GM19395 (cell line): ENCODE data around the gene SLC25A6.
"Not testable (repeated sequence)": the region's sequence is repeated elsewhere in the genome, so short reads cannot be mapped to it uniquely, and the experiment has no call there.

Experiments
- ATAC-seq: cut with Tn5 transposase; IDR thresholded peaks from one replicate; pipeline ENCODE4 v1.9.1; 2021; ENCODE audit warnings: mild to moderate bottlenecking, moderate library complexity; ENCODE audit not compliant: unreplicated experiment

SLC25A6 gene

DNA sequence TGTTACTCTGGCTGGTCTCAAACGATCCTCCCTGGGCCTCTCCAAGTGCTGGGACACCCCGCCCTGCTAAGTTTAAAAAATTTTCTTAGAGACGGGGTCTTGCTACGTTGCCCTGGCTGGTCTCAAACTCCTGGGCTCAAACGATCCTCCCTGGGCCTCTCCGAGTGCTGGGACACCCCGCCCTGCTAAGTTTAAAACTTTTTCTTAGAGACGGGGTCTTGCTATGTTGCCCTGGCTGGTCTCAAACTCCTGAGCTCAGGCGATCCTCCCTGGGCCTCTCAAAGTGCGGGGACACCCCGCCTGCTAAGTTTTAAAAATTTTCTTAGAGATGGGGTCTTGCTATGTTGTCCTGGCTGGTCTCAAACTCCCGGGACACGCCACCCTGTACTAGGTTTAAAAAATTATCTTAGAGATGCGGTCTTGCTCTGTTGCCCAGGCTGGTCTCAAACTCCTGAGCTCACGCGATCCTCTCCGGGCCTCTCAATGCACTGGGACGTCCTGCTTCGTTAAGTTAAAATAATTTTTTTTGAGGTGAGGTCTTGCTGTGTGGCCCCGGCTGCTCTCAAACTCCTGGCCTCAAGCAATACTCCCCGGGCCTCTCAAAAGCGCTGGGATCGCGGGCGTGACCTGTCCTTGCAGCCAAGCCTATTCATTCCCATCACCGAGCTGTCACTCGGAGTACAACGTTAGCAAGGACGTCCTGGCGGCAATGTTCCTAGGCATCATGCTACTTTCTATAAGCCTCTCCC lies 1.1 kb downstream of the SLC25A6 start:
- ATAC-seq = no peak

GRCh38 chrX:1389993-1390285 lies 2.0 kb downstream of the SLC25A6 start:
- ATAC-seq = no peak

DNA sequence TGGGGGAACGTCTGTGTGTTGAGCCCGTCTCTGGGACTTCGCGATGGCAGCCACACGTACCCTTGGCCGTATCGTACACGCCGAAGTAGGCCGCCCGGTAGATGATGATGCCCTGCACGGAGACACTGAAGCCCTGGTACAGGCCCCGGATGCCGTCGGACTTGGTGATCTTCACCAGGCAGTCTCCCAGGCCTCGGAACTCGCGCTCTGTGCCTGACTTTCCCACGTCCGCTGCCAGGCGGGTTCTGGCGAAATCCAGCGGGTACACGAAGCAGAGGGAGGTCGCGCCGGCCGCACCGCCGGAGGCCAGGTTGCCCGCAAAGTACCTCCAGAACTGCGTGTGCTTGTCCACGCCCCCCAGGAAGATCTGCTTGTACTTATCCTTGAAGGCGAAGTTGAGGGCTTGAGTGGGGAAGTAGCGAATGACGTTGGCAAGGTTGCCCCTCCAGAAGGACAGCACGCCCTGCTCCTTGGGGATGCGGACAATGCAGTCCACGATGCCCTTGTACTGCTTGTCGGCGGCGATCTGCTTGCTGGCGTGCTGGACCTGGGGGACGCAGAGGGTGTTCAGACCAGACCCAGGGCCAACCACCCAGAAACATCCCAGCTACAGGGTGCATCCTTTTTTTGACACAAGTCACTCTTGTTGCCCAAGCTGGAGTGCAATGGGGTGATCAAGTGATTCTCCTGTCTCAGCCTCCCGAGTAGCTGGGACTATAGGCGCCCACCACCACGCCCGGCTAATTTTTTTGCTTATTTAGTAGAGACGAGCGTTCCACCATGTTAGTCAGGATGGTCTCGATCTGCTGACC lies 2.5 kb downstream of the SLC25A6 start:
- no peak for ATAC-seq

GRCh38 chrX:1388651-1389050 lies 3.3 kb downstream of the SLC25A6 start:
- ATAC-seq = no peak

DNA sequence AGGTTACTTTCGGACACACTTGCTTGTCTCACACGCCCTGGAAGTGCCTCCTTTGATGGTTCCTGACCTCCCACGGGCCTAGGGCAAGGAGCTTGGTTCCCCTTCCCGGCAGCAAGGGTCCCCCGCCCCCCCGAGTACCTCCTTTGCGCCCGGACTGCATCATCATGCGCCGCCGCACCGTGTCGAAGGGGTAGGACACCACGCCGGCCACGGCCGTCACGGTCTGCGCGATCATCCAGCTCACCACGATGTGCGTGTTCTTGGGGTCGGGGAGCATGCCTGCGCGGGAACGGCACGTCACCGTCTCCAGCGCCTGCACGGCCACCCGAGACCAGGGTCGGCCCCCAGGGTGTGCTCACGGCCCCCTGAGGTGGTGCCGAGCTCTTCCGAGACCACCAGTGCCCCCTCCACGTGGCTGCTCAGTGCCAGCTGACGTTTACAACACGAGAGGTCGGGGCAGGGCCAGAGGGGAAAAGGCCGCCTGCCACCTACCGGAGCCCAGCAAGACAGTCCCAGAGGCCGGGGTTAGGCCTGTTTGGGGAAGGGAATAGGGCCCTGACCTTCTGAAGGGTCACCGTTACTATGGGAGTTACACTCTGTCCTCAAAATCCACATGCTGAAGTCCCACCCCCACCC lies 4.7 kb downstream of the SLC25A6 start:
- no peak for ATAC-seq

DNA sequence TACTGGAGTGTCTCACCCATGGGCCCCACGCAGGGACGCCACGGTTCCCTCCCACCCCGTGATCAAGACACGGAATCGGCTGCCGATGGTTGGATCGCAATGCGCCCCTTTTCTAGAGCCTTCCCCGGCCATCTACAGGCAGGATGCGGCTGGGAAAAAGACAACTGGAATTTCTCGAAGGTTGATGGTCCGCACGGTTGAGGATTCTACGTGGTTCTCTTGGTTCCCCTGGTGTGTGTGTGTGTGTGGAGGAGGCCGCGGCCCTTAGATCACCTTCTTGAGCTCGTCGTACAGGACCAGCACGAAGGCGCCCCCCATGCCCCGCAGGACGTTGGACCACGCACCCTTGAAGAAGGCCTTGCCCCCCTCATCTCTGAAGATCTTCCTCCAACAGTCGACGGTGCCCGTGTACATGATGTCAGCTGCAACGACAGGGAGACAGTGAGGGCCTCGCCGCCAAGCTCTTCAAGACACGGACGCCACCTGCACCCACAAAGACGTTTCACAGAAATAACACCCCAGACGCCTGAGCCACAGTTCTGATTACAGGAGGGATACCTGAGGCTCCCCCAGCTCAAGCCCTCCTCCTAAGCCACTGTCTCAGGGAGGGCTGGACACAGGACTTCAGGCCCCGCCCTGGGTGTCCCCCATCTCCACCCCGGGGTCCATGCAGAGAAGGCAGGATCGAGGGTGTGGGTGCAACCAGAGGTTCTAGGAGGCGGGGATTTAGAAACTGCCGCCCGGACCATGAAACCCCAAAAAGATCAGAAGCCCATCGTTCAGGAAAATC lies 5.4 kb downstream of the SLC25A6 start:
- ATAC-seq = no peak

- no peak for ATAC-seq
These were observed 6.4 kb downstream of the SLC25A6 start for GRCh38 chrX:1385253-1386223.

GRCh38 chrX:1384658-1385252 lies 7.2 kb downstream of the SLC25A6 start:
- ATAC-seq = no peak

DNA sequence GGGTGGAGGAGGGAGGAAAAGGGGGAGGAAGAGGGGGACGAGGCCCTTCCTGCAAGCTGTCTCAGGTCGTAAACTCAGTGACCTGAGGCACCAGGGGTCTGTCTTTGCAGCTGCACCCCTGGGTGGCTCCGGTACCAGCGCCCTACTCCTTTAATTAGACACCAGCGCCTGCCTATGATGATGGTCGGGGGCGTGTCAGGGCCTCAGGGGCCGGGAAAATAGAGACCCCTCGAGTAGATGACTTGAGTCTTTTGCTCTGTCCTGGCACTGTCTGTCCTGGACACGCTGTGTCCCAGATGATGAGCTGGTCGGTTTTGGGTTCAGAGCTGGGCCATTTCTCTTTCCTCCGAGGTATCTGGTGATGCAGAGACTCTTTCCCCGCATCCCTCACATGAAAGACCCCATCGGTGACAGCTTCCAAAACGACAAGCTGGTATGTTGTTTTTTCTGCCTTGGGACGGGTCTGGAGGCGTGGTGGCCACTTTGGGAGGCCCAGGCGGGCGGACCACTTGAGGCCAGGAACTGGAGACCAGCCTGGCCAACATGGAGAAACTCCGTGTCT lies 11.2 kb downstream of the SLC25A6 start:
- ATAC-seq = no peak

DNA sequence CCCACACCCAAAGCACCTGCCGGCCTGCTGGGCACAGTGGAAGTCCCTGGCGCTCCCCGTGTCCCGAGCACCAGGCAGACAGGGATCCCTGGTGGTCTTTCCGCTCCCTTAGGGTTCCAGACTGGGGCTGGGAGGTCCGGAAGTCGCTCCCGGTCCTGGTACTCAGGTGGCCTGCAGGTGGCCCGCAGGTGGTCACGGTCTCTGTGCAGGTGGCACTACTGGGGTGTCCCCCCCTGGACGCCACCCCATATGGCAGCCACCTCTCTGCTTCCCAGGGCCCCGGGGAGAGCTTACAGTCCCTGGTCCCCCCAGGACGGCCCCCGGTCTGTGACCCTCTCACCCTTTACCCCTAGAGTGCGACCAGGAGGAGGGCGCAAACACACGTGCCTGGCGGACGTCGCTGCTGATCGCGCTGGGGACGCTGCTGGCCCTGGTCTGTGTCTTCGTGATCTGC lies 13.6 kb downstream of the SLC25A6 start:
- ATAC-seq = no peak

DNA sequence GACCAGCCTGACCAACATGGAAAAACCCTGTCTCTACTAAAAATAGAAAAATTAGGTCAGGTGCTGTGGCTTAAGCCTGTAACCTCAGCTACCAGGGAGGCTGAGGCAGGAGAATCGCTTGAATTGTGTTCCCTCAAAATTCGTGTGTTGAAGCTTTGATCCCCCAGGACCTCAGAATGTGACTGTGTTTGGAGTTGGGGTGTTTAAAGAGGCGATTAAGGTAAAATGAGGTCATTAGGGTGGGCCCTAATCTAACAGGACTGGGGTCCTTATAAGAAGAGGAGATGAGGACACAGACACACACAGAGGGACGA lies 23.6 kb downstream of the SLC25A6 start:
- no peak for ATAC-seq

GRCh38 chrX:1366363-1366762 lies 25.6 kb downstream of the SLC25A6 start:
- ATAC-seq = not testable (repeated sequence)

- ATAC-seq = no peak
These were observed 30.0 kb downstream of the SLC25A6 start for GRCh38 chrX:1361910-1362309.

DNA sequence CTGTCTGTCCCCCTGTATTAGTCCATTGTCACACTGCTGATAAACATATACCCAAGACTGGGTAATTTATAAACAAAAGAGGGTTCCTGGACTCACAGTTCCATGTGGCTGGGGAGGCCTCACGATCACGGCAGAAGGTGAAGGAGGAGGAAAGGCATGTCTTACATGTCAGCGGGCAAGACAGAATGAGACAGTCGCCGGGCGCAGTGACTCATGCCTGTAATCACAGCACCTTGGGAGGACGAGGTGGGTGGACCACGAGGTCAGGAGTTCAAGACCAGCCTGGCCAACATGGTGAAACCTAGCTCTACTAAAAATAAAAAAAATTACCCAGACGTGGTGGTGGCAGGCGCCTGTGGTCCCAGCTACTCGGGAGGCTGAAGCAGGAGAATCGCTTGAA lies 30.6 kb downstream of the SLC25A6 start:
- no peak for ATAC-seq

DNA sequence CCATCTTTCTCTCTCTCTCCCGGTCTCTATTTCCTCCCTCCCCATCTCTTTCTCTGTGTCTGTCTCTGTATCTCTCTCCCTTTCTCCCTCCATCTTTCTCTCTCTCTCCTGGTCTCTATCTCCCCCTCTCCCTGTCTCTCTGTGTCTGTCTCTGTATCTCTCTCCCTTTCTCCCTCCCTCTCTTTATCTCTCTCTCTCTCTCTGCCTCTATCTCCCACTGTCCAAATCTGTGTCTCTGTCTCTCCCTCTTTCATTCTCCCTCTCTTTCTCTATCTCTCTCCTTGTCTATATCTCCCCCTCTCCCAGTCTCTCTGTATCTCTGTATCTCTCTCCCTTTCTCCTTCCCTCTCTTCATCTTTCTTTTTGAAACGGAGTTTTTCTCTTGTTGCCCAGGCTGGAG lies 31.7 kb downstream of the SLC25A6 start:
- ATAC-seq = no peak

GRCh38 chrX:1359477-1359873 lies 32.4 kb downstream of the SLC25A6 start:
- ATAC-seq = no peak

DNA sequence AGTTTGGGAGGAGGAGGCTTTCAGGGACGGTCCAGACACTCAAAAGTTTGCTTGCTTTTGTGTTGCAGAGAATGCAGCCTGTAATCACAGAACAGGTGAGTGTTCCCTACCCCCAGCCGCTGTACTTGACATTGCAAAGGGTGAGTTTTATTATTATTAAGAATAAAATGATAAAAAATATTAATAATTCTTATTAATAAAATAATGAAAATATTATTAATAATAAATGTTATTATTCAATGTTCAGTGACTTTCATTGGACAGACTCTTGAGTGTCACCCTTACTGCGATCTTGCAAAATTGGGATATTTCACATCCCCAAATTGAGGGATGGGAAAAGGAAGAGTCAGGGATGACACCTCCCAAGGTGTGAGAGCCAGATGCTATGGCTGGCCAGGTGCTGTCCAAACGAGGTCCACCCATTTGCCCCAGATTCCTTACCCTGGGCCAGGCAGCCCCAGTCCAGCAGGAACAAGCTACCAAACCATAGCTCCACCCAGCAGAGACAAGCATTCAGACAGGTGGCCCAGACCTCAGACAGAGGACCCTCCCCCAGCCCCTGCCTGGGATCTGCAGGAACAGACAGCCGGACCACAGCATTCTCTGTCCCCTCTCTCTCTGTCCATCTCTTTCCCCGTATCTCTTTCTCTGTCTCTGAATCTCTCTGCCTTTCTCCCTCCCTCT lies 33.0 kb downstream of the SLC25A6 start:
- ATAC-seq = no peak

DNA sequence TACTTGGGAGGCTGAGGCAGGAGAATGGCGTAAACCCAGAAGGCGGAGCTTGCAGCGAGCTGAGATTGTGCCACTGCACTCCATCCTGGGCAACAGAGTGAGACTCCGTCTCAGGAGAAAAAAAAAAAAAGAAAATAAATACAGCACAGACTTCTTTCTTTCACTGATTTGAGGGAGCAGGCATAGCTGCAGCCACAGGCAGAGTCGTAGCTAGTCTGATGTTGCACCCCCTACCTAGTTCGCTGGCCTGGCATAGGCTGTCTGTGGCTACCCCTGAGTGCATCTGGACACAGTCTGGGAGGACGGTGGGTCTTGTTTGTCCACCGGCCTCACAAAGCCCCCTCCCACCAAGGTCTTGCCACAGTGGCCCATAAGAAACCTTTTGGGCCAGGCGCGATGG lies 33.9 kb downstream of the SLC25A6 start:
- no peak for ATAC-seq
